CD4-positive, alpha-beta T cell treated with Interleukin-15 for 4 hours (primary cell): Measurements from ENCODE around the gene RAB33A.

Source experiments
- DNase-seq: peaks from one replicate; pipeline ENCODE4 v3.0.0-alpha.2; 2020; ENCODE audit warnings: low spot score

RAB33A gene

DNA sequence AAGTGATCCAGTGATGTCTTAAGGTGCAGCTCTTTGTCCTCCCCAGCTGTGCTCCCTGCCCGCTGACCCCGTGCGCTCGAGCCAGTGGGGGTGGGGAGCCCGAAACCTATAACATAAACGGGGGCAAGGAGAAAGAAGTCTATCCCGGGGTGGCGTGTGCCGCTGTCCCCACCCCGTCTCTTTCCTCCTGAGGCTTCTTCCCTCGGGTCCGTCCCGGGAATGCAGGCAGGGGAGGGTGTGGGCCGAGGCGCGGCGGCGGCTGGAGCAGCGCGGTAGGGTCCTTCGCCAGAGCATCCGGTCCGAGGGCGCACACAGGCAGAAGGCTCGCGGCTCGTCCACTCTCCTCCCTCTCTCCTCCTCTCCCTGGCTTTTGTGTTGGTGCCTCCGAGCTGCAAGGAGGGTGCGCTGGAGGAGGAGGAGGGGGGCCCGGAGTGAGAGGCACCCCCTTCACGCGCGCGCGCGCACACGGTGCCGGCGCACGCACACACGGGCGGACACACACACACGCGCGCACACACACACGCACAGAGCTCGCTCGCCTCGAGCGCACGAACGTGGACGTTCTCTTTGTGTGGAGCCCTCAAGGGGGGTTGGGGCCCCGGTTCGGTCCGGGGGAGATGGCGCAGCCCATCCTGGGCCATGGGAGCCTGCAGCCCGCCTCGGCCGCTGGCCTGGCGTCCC, at the start of gene RAB33A:
Gene RAB33A, plus strand, starts transcription at position 517 of the 681 bp plus-strand sequence. Its CDS starts 101 bp downstream, at position 618.
- DNase-seq = peak; percentile 33

DNA sequence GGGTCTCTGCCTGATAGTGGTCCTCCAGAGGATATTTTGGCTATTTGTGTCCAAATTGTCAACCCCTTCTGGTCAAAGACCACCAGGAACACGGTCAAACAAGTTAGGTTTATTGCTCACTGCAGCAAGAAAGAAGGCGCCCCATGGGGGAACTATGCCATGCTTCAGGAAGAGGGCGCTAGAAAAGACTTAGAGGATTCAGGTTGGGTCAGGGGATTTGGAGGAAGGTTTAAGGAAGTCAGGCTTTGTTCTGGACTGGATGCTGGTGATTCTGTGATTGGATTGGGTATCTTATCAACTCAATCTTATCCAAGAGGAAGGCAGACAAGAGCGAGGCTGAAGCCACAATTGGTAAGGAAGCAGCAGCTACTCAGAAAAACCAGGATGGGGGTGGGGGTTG, 47.2 kb upstream of the RAB33A start:
- no peak for DNase-seq

DNA sequence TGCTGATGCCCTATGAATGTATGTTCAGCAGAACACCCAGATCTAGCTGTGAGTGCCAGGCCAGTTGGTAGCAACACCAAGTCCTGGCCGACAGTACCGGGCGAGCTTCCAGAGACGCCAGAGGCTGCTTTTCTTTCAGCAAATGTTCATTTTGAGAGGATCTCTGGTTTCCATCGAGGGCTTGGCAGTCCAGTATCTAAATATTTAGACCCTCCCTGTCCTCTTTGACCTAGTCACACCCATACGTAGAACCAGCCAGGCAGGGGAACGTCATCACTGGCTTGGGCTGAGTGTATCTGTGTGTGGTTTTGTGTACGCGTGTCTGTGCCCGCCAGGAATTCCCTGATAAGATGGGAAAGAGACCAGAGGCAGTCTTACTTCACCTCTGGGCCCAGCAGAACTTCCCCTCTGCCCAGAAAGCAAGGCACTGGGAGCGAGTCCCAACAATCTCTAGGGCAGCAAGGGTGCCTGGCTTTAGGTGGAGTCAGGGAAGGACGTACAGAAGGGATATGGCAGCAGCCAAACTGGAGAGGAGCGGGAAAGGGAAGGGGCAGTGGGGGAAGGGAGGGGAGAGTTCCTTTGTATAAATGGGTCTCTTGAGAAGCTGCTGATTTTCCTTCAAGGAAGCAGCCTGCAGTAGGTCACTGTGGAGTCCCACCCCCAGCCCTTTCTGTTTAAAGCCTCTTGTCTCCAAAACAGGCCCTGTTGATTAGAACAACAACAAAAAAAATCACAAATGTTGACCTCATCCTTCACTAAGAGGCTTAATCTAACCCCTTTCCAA, 46.5 kb upstream of the RAB33A start:
- no peak for DNase-seq

DNA sequence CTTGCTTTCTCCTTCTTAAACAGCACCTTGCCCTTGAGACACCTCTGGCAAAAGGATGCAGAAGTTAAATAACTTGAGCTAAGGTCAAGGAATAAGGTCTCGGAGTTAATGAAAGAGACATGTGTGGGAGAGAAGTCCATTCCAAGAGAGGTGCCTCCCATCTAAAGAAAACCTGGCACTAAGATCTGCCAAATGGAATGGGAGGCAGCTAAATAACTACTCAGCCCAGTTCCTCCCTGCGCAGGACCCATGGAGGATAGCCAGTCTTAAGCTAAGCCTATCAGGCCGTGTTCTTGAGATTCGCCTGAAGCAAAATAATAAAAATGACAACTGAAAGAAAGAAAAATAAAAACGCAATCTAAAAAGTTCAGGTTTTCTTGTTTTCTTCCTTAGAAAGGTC, 40.8 kb upstream of the RAB33A start:
- no peak for DNase-seq

DNA sequence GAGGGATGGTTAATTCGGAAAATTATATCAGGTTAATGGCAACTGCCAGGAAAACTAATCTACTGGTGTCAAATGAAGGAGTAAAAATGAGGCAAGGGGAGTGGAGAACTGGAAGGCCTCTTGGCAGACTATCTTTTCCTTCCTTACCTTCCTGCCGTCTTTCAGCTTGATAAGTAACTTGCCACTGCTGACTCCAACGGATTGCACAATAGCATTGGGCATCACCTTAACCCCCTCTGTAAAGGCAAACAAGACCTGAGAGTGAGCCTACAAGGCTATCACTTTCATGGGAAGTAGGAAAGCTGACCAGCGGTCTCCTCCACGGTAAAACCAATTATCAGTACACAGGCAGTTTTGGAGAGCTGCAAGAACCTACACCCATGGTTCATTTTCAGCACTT, 35.3 kb upstream of the RAB33A start:
- DNase-seq = no peak

DNA sequence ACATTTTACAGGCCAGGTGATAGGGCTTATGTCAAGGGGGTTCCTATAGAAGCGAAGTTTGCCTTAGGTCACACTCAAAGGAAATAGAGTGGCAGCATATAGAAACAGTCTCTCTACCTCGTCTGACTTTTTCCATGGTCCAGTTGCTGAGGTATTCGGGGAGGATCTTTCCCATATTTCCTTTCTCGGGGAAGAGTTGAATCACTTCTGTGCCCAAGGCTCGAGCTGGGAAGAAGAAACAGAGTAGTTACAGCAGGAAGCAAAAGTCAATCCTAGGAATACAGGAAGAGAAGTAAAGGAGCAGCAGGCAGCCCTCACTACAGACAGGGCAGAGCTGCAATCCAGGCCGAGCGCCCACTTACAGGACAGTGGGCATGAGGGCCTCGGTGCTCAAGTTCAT, 34.8 kb upstream of the RAB33A start:
- no peak for DNase-seq

DNA sequence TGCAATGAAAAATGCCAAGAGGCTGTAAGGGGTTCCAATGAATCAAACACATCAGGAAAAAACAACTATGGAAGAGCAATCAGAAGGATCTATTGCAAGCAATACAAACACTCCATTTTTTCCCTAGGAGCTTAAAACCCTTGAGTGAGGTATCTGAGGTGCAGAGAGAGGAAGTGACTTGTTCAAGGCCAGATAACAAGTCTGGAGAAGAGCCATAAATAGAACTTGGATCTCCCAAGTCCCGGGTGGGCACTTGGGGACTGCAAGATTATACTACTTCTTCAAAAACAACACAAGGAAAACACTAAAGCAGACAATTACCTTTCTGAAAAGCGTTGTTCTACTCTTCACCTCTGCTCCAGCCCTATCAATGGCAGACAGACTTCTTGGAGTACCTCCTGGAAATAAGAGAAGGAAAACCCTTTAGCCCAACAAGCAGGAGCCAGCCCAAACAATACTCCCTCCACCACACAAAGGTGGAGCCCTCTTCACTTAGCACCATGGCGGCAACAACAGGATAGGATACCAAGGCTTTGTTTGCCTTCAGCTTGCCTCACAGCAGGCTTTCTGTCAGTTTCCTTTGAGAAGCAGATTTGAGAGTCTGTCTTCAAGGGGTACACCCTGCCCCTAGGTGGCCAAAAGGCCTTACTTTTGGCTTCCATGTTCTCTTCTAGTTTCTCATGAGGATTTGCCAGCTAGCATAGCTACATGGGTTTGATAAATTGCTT, 32.1 kb upstream of the RAB33A start:
- no peak for DNase-seq

DNA sequence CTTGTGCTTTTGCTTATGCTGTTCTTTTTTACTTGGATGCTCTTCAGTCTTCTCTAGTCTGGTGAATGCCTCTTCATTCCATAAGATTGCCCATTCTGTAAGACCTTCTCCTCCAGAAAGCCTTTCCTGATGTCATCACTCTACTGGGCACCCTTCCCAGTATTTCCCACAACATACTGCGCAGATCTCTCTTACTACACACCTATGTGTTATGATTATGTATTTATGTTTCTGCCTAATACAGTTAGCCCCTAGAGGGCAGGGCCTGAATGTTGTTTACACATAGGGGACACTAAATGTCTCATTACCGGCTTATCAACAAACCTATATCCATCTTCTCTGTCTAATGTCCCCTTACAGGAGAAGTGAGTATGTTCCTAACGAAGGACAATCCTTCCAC, 27.3 kb upstream of the RAB33A start:
- no peak for DNase-seq

DNA sequence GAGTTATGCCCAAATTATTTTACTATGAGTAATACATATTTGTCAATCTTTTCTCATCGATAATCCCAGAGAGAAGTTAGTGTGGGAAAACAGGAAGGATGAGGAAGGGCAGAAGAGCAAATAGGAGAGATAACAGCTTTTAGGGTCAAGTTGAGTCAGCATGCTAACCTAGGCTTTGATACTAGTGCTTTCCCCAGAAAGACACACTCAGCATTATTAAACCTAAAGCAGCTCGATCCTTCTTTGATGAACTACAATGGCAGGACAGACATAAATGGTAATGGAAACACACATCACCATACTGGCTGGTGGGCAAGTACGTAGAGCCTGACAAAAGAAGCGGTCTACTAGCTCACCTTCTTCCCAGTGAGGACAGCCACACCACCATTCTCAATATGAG, 26.6 kb upstream of the RAB33A start:
- DNase-seq = no peak

DNA sequence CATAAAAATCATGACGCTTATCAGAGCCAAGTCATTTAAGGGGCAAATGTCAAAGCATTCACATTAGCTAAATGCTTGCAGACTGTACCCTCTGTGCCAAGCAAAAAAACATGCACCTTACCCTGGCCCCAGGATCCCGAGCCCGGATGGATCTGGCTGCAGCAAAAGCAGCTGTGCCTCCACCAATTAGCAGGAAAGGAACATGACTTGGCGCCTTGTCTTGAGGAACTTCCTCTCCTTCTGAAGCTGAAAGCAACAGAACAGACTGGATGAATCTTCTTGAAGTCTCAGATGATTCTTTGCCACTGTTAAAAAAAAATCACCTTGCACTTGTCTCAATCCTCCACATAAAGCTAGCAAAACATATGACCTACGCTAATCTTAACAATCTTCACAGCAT, 24.1 kb upstream of the RAB33A start:
- DNase-seq = no peak

DNA sequence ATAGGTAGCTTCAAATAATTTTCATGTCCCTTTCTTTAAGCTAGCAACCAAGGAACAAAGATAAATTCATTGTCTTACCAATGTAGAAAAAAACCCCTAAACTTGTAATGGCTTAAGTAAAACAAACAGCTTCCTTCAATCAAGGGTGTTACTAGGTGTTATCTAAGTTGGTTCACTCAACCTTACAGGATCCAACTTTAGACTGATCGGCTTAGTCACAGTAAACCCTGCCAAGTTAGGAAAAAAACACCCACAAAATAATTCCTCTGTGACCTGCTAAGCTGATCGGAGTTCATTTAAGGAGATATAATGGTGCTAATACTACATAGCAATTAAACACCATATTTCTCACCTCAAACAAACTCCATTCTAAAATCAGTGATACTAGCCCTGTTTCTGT, 16.2 kb upstream of the RAB33A start:
- no peak for DNase-seq

DNA sequence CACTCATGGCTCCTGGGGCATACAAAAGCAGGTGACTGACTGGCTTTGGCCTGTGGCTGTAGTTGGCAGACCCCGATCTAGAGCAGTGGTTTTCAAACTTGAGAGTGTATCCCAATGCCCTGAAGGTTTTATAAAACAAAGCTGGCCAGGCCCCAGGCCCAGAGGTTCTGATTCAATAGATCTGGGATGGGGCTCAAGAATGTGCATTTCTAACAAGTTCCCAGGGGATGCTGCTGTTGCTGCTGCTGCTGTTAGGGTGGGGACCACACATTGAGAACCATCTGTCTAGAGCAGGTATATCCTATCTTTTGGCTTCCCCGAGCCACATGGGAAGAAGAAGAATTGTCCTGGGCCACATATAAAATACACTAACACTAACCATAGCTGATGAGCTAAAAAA, 13.5 kb upstream of the RAB33A start:
- DNase-seq = no peak

DNA sequence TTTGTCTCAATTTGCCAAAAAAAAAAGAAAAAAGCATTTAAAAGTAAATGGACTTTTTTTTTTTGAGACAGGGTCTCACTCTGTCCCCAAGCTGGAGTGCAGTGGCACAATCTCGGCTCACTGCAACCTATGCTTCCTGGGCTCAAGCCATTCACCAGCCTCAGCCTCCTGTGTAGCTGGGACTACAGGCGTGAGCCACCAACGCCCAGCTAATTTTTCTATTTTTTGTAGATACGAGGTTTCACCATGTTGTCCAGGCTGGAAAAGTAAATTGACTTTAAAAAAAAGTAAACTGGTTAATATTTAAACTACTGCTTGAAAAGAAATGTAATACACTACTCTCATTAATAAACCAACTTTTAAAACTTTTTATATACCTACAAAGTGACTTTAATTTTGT, 12.0 kb upstream of the RAB33A start:
- DNase-seq = no peak

DNA sequence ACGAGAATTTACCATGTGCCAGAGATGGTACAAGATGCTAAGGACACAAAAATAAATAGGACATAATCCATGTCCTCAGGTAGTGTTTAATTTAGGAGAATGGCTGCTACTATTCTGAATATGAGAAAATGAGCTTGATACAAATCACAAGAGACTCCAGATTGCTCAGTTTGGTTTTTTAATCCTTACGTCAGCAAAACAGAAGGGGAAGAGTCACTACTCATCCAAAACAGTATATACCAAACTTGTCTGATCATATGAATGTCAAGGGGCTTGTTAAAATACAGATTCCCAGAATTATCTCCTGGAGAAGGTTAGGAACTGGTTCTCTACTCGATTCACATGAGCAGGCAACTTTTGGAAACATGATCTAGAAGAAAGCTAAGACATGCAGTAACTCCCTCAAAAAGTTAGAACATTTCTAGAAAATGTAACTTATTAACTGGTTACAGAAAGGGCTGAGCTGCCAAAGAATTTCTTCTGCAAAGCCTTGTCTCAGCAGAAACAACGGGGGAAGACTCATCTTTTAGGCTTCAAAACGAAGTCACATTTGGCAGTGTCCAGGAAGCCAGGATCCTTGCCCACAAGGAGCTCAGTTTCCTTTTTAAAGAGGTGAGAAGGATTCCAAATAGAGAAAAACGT, 9.5 kb upstream of the RAB33A start:
- DNase-seq = no peak

DNA sequence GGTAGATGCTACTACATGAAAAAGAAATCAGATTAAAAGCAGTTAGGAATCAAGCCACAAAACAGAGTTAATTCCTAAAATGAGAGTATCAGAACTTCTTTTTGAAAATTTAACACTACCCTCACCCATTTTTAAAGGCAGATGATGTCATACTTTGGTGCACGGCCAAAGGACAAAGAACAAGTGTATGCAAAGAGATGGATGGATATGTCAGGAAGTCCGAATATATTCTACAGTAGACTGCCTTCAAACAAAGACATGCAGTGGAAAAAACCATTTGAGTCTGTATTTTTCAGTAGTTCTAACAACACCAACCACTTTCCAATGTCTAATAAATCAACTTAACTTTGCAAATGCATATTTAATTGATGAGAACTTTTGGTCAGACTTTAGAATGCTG, 8.4 kb upstream of the RAB33A start:
- no peak for DNase-seq

DNA sequence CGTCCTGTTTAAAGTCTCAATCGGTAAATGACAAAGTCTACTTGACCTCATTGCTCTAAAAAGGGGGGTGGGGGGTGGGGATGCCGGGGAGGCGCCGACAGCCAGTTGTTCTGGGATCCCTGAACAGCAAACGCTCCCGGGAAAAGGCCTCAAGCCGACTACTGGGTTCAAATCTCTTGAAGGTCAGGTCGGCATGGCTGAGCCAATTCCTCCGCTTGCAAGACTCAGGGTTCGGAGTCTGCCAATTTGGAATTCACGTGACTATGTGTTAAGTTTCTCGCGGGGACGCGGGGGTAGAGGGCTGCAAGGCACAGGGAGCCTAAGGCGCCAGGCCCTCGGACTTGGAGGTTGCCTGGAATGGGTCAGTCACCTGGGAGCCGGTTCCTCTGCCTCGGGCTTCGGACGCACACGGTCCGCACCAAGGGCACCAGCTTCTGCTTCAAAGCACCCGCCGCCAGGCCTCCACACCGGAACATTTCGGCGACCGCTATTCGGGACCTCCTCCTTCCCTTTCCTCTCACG, 6.5 kb upstream of the RAB33A start:
- peak; percentile 16 for DNase-seq

DNA sequence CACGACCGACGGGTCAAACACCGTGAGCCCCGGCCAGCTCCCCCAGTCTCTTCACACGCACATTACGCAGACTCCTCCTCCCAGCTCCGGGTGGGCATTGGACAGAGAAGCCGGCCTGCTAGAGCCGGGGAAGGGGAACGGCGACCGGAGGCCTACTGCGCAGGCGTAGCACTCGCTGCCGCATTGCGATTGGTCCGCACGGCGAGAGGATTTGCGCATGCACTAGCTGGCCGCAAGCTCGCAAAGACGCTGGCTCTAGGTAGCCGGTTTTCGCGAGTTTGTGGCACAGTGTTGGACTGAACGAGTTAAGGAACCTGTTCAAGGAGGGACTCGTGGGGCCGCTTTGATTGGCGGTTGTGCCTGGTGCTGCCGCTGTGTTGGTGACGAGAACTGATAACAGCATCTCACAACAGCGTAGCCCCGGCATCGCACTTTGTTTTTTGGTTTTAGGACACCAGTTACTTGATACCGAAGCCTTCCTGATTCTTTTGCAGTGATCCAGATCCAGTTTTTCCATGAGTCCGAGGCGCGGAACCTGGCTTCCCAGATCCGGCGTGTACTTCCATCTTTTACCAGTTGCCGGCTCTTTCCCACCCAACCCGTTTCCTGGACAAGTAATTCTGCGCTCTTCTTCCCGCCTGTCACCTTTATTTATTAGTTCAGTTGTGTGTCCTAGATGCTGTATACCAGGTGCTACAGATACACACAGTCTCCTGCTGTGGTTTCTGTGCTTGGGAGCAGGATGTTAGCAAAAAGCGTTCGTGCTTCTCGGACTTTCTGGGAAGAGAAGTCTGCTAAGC, 5.9 kb upstream of the RAB33A start, which contains the start of gene AIFM1:
Gene AIFM1, minus strand, starts transcription at position 139 of the 800 bp plus-strand sequence. CDS start 185 bp downstream, outside the sequence.
- DNase-seq = peak; percentile 88

DNA sequence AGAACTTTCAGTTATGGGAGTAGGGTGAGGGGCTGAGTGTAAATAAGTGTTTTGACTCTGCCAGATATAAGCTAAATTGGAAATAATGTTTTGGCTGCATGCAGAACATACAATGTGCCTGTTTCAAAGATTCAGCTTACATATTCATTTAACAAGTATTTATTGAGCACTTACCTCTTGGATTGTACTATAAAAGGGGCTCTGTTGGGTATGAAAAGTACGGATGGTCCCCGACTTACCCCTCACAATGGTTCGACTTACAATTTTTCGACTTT, 5.3 kb upstream of the RAB33A start:
- no peak for DNase-seq

DNA sequence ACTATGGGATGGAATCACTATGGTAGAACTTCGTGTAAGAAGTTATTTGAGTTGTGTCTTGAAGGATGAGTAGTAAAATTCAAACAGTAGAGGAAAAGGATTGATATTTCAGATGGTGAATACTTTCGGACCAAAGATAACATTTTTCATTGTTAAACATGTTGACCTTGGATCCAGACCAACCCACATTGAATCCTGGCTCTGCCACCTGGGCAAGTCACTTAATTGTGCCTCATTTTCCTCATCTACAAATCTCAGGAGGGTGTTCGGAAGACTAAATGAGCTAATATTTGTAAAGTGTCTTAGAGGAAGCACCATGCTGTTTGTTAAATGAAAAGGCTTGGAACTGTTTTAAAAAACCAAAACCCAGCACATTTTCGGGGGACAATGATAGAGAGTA, 4.7 kb upstream of the RAB33A start:
- DNase-seq = no peak

DNA sequence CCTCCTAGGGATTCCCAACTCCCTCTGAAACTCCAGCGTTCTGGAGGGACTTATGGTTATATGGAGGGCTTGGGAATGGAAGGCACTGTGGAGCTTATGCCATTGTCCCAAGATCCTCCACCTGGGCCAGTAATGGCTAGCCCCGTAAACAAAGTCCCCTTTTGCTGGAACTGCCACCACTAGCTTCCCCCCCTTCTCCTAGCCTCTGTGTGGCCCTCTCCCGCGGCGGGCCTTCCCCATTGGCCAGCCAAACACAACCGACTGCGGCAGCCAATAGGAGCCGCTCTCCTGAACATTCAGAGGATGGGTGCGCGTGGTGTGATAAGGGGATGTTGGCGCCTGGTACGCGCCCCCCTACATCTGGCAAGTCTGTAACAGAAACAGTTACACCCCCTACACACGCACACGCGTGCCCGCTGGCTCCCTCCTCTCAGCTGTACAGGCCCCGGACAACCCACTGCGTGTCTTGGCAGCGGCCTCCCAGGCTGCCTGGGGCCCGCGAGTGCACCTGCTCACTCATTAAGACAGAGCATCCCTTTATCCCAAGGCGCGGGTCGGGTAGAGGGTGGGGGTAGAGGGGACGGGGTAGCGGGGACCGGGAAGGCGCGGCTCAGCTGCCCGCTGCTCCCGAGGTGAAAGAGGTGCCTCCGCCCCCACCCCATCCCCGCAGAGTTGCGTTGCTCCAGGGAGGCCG, 863 bp upstream of the RAB33A start:
- DNase-seq = peak; percentile 60
